Heart right ventricle (tissue), 16 donors: ENCODE results near the gene TMEM40. TPM values are rescaled to one million over a fixed set of nuclear protein-coding genes. Genes with fewer than 3 reads are reported as not detected.

Experiments
- ATAC-seq, 8 donors: fragments of 200-7000 bp; cut with Tn5 transposase; one replicate each; pipeline ENCODE4 v1.9.1; 2020; ENCODE audit warnings: mild to moderate bottlenecking in 8 of 8, moderate library complexity in 8 of 8, moderate number of reproducible peaks in 1 of 8
- DNase-seq, 2 donors: peaks; one replicate each; pipeline ENCODE4 v3.0.0-alpha.2; 2020
- H3K27ac ChIP-seq, 10 donors: fragments of 200-600 bp; sonication (generic) in 2 of 10; one replicate each; pipeline versions ENCODE4 v1.5.0 to v1.8.0; 2020 to 2022; ENCODE audit warnings: mild to moderate bottlenecking in 3 of 10
- H3K27me3 ChIP-seq, 7 donors: fragments of 200-600 bp; one replicate each; pipeline ENCODE4 v1.8.0; 2021 to 2022; ENCODE audit warnings: mild to moderate bottlenecking in 2 of 7
- H3K36me3 ChIP-seq, 9 donors: fragments of 200-600 bp; sonication (generic) in 1 of 9; one replicate each; pipeline versions ENCODE4 v1.5.0 to v1.8.0; 2020 to 2022; ENCODE audit warnings: mild to moderate bottlenecking in 2 of 9
- H3K4me1 ChIP-seq, 9 donors: fragments of 200-600 bp; sonication (generic) in 1 of 9; one replicate each; pipeline versions ENCODE4 v1.5.0 to v1.8.0; 2020 to 2022; ENCODE audit warnings: mild to moderate bottlenecking in 4 of 9
- H3K4me3 ChIP-seq, 10 donors: fragments of 200-600 bp; sonication (generic) in 2 of 10; one replicate each; pipeline versions ENCODE4 v1.5.0 to v1.8.0; 2020 to 2022; ENCODE audit warnings: mild to moderate bottlenecking in 7 of 10, moderate library complexity in 2 of 10
- H3K9me3 ChIP-seq, 11 donors: fragments of 200-600 bp in 10 of 11; sonication (generic) in 2 of 11; one replicate each; pipeline versions ENCODE4 v1.5.0 to v1.8.0; 2013 to 2022; ENCODE audit warnings: mild to moderate bottlenecking in 2 of 11, control low read depth in 1 of 11, moderate library complexity in 1 of 11
- CTCF ChIP-seq, 9 donors: fragments of 200-600 bp; sonication (generic) in 2 of 9; IDR thresholded peaks; one replicate each; pipeline versions ENCODE4 v1.5.0 to v1.8.0; 2021 to 2022; ENCODE audit warnings: antibody characterized with exemption in 9 of 9, mild to moderate bottlenecking in 5 of 9, moderate library complexity in 1 of 9
- WGBS, 2 donors: extraction: QIAGEN DNeasy Blood & Tissue Kit; methylation state at CpG; one replicate each; pipeline ENCODE4 v1.1.7; 2013; ENCODE audit warnings: inconsistent platforms in 1 of 2; 5-methylcytosine and 5-hydroxymethylcytosine counted together
- intact Hi-C, 10 donors: fragments of 100-400 bp; cut with DNase I; formaldehyde crosslinking; loops; one replicate each; pipeline versions ENCODE4 v1.11.1 to v1.14.2; 2022
- long read RNA-seq, 3 donors: library from polyadenylated mRNA; unstranded; transcript quantifications; one replicate each; pipeline ENCODE4 v2.0.0, GENCODE V29; 2020 to 2021
- polyA plus RNA-seq, 2 donors: library from polyadenylated mRNA; stranded (reverse); fragments of 200-250 nt; gene quantifications; one replicate each; pipeline ENCODE4 v1.2.3, GENCODE V29; 2013
- total RNA-seq, 10 donors: library from RNA; stranded (reverse); fragmentation: NEBNext Ultra II Directional in 3 of 10; extraction: Animal tissue kit (Norgen Biotek cat#: 25700) in 3 of 10; gene quantifications; one replicate each; pipeline versions ENCODE4 v1.2.1 to v1.2.4, GENCODE V29; 2021 to 2023
- donor health status: Arrhythmogenic right ventricular cardiomyopathy.
- donor health status: ischemic (EF 13 %, LVEDD 7.1; RV severe dilation, severe dysfunction).
- donor health status: healthy with polysubstance abuse.
- donor health status: DM: no; HTN: yes; CAD: no.
- donor health status: DM: no; HTN: no; CAD: no.
- donor health status: ischemic (EF 25% LVEDD 6.9; RV normal size, moderate dysfunction).
- donor health status: ischemic (EF 25% LVEDD 5.7; RV mildly dilated, moderate dysfunction).
- donor health status: healthy.
- donor health status: DM: yes; HTN: yes; CAD: no.
- donor health status: Ischemic cardiomyopathy.
- donor health status: ischemic (EF 35%, LVEDD 5.7; RV mildly dilated, moderate dysfunction).
- donor health status: nonischemic (EF 11% LVEDD 7.7; RV severe dilation, severe dysfunction).
- donor health status: DM: yes; HTN: yes; CAD: no.
- donor health status: PGD.
- donor health status: ischemic (EF 29% LVEDD 5.4; RV normal size, mild dysfunction).
- donor health status: nonischemic (EF 23%, LVEDD 6.1; RV moderate dilation, normal function).

Gene TMEM40, protein sequence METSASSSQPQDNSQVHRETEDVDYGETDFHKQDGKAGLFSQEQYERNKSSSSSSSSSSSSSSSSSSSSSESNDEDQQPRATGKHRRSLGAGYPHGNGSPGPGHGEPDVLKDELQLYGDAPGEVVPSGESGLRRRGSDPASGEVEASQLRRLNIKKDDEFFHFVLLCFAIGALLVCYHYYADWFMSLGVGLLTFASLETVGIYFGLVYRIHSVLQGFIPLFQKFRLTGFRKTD
- 1 to 10 TPM in 9 of 10 donors, under 1 TPM in 1; 0.68 to 6.9 (median 2.3) TPM for total RNA-seq
- 10 to 100 TPM in 1 of 2 donors, under 1 TPM in 1; 0.71 to 10.1 TPM for polyA plus RNA-seq
- long read RNA-seq, donor 1, partial matches to known transcripts: 0 of 1 reads
- long read RNA-seq, donor 1, other reads (novel, unspliced or antisense): 1 of 1 reads
- long read RNA-seq, donor 2, partial matches to known transcripts: 0 of 1 reads
- long read RNA-seq, donor 2, other reads (novel, unspliced or antisense): 0 of 1 reads
- long read RNA-seq, donor 3, partial matches to known transcripts: 0 of 1 reads
- long read RNA-seq, donor 3, other reads (novel, unspliced or antisense): 1 of 1 reads

DNA sequence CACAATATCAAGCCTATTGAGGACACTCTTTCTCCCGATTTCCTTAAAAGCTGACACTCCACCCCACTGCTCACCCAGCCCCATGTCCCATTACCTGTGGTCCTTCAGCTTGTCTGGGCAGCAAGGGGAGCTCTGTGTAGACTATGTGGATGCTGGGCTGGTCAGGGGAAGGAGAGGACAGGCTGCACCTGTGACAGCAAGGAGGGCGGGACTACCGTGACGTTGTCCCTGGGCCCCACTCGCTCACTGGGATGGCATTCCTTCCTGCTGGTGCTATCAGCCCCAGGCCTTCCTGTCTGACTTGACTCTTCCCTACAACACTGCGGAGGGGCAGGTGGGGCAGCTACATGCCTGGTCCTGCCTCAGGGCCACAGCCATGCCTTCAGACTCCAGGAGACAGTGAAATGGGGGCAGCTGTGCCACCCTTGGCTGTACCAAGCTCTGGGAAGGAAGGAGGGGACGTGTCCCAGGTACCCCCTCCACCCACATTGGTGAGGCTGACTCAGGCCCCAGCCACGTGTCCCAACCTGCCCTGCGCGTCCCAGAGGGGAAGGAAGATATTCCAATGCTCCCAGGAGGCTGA lies at the start of gene TMEM40:
TMEM40 (minus strand) TSS at position 163 of the 583 bp plus-strand sequence. CDS start 9,427 bp downstream, outside the sequence.
- Histone ChIP-seq H3K4me3 (no peak within 1 kb of the TSS), H3K27ac (peak within 1 kb of the TSS in 9 of 10 donors; percentile 38 to 71 (median 61)), H3K4me1 (peaks cover 3 to 25% (median 15%) of the 10 kb centered on the region in 9 donors), H3K27me3 (no peaks in the 10 kb centered on the region), H3K9me3 (no peaks in the 10 kb centered on the region), H3K36me3 (no peaks in the 10 kb centered on the region)
- ATAC-seq: peak in 1 of 8 donors; percentile 8
- intact Hi-C loops: no loop called here
- no peak for DNase-seq
- 84 to 89% methylated on average over 10 of the region's 10 CpGs for WGBS, 2 donors
- TF ChIP-seq CTCF (IDR thresholded peaks at IDR 0.05): no peak

GRCh38 chr3:12808587-12808986 lies 49.5 kb upstream of the TMEM40 start:
- no peak for ATAC-seq
- H3K4me1 ChIP-seq: peaks cover 7 to 46% (median 18%) of the 10 kb centered on the region in 9 donors
- WGBS, 2 donors: 90 to 92% methylated on average over 2 of the region's 2 CpGs
- no peaks in the 10 kb centered on the region for H3K27me3 ChIP-seq
- no peak for TF ChIP-seq CTCF (IDR thresholded peaks at IDR 0.05)
- peak overlapping the region in 3 of 10 donors; percentile 39 to 52 (median 44) for H3K27ac ChIP-seq
- peaks cover 0 to 73% (median 6%) of the 10 kb centered on the region in 9 donors for H3K36me3 ChIP-seq
- no peak overlapping the region for H3K4me3 ChIP-seq
- intact Hi-C loops: no loop called here
- no peak for DNase-seq
- no peaks in the 10 kb centered on the region for H3K9me3 ChIP-seq

- Histone ChIP-seq H3K36me3 (peaks cover 0 to 72% (median 6%) of the 10 kb centered on the region in 9 donors), H3K4me3 (no peak overlapping the region), H3K4me1 (peaks cover 7 to 46% (median 18%) of the 10 kb centered on the region in 9 donors), H3K27ac (peak overlapping the region in 8 of 10 donors; percentile 14 to 74 (median 49)), H3K9me3 (no peaks in the 10 kb centered on the region), H3K27me3 (no peaks in the 10 kb centered on the region)
- no peak for TF ChIP-seq CTCF (IDR thresholded peaks at IDR 0.05)
- intact Hi-C loops: no loop called here
- WGBS, 2 donors: 64 to 65% methylated on average over 7 of the region's 7 CpGs
- DNase-seq: no peak
- ATAC-seq: no peak
Measured at GRCh38 chr3:12807601-12808359, 48.7 kb upstream of the TMEM40 start.

- no peak for ATAC-seq
- 90 to 91% methylated on average over 9 of the region's 9 CpGs for WGBS, 2 donors
- H3K4me1 ChIP-seq: peaks cover 7 to 46% (median 18%) of the 10 kb centered on the region in 9 donors
- no peak for DNase-seq
- intact Hi-C loops: no loop called here
- H3K27me3 ChIP-seq: no peaks in the 10 kb centered on the region
- no peaks in the 10 kb centered on the region for H3K9me3 ChIP-seq
- TF ChIP-seq CTCF (IDR thresholded peaks at IDR 0.05): no peak
- H3K4me3 ChIP-seq: no peak overlapping the region
- H3K36me3 ChIP-seq: peaks cover 0 to 74% (median 6%) of the 10 kb centered on the region in 9 donors
- peak overlapping the region; percentile 5 to 74 (median 45) for H3K27ac ChIP-seq
Measured at GRCh38 chr3:12807066-12807465, 48.0 kb upstream of the TMEM40 start.
